Mammary epithelial cell (primary cell): ENCODE data around the gene ZNG1C.
"Not testable (repeated sequence)": the region's sequence is repeated elsewhere in the genome, so short reads cannot be mapped to it uniquely, and the experiment has no call there.

Source experiments
- CTCF ChIP-seq, 2 donors: IDR thresholded peaks in 1 of 2; conservative IDR thresholded peaks in 1 of 2; 2 replicates each; pipeline ENCODE4 v1.5.1; 2011 to 2012; ENCODE audit warnings: inconsistent platforms in 2 of 2, low read length in 2 of 2, mild to moderate bottlenecking in 2 of 2, control low read depth in 1 of 2, low read depth in 1 of 2; ENCODE audit not compliant: insufficient read depth in 1 of 2; ENCODE audit errors: extremely low read depth in 1 of 2
- EZH2 ChIP-seq: IDR thresholded peaks from 2 replicates; pipeline ENCODE4 v1.6.1; 2012; ENCODE audit warnings: low read length, inconsistent platforms, borderline replicate concordance

GRCh38 chr9:68330531-68331173 lies 88.9 kb downstream of the ZNG1C start:
- TF ChIP-seq CTCF (conservative IDR thresholded peaks at IDR 0.05 in 1 of 2, IDR thresholded peaks at IDR 0.05 in 1 of 2; ENCODE audit: extremely low read depth in 1 of 2, insufficient read depth in 1 of 2, low read depth in 1 of 2, low read length in 2 of 2); EZH2: not testable (repeated sequence)
